H1 (cell line): Measurements from ENCODE around the gene CUL1. TPM values are rescaled to one million over a fixed set of nuclear protein-coding genes. Genes with fewer than 3 reads are reported as not detected.

ENCODE experiments used
- CHD7 ChIP-seq: fragments of 300-600 bp; sonication (generic); IDR thresholded peaks from 2 replicates; pipeline ENCODE4 v1.7.1; 2012; ENCODE audit warnings: low read length, moderate library complexity, mild to moderate bottlenecking, inconsistent platforms; ENCODE audit not compliant: insufficient replicate concordance
- polyA plus RNA-seq, 7 experiments: library from polyadenylated mRNA; depleted of rRNA in 3 of 7; stranded (reverse) in 5 of 7; unstranded in 2 of 7; fragments of >200 nt in 5 of 7; fragments of 200-250 nt in 2 of 7; gene quantifications; 1 replicate in 5 of 7; 2 replicates in 1 of 7; 4 replicates in 1 of 7; pipeline versions ENCODE4 v1.2.1 to v1.2.3, GENCODE V29; 2011 to 2013; ENCODE audit warnings: missing spikeins in 2 of 7, mixed read lengths in 2 of 7
- total RNA-seq: library from RNA; stranded (reverse); fragmentation: NEBNext Ultra II Directional; extraction: Animal tissue kit (Norgen Biotek cat#: 25700); gene quantifications from 2 replicates; pipeline ENCODE4 v1.2.1, GENCODE V29; 2021

Gene CUL1
- total and polyA plus RNA-seq, 2 of the 8 experiments (the other 6 are each of a cell fraction or from before 2014, with no cell fraction given) = 33.0 to 77.3 TPM

GRCh38 chr7:148830897-148831692 lies 132.4 kb downstream of the CUL1 start (continued):
- no peak for TF ChIP-seq CHD7
